ENCODE results near the gene TBC1D14. TPM values are rescaled to one million over a fixed set of nuclear protein-coding genes. Genes with fewer than 3 reads are reported as not detected.

Gene TBC1D14
- total RNA-seq, 1 experiment from 2014 or later, result 50.2 TPM

DNA sequence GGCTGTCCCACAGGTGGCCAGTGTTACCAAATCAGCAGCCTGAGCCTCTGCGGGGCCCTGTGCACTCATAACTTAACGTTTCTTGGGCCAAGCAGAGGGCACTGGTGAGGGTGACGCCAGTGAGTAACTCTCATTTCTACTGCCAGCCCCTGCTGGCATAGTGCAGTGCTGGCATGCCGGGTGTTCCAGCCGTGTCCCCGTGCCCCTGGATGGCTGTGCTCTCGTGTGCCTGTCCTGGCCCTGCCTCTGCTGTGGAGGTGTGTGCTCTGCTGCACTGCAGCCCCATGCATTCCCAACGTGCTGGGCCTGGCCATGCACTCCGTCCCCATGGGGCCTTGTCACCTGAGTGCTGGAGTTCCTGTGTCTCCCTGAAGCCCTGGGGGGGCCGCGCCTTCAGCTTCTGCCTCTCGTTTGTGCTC lies 14.7 kb downstream of the TBC1D14 start:
- Mint-ChIP-seq H3K27me3 (ENCODE audit: low read depth) (no peaks in the 10 kb centered on the region), H3K4me3 (no peak overlapping the region), H3K4me1 (peaks cover 16 to 29% of the 10 kb centered on the region in 2 experiments), H3K9me3 (no peaks in the 10 kb centered on the region), H3K36me3 (ENCODE audit: insufficient read depth in 1 of 3, low read depth in 3 of 3) (peaks cover 12 to 29% (median 26%) of the 10 kb centered on the region in 3 experiments; a peak in 5 of 7 replicates), H3K27ac (0 out of 7 replicates have a peak overlapping the region, but pooled peaks of 1 of the 3 experiments have one; percentile 44)
- DNase-seq, result no peak
- H3K79me2 ChIP-seq (ENCODE audit: insufficient read depth, low read length), result no peaks in the 10 kb centered on the region; the same call in 1 of the 2 replicates
- no peak overlapping the region for H3K27ac ChIP-seq (ENCODE audit: insufficient read length, low read depth, low read length)
- H3K4me2 ChIP-seq (ENCODE audit: insufficient read depth, insufficient read length, low read length), result no peak overlapping the region
- H2BK12ac ChIP-seq (ENCODE audit: insufficient read length, low read depth, low read length), result no peak overlapping the region
- H2BK20ac ChIP-seq (ENCODE audit: low read depth, low read length, poor library complexity, severe bottlenecking), result no peak overlapping the region
- no peak for TF ChIP-seq CTCF (conservative IDR thresholded peaks at IDR 0.05)
- H2BK120ac ChIP-seq (ENCODE audit: low read depth, low read length, poor library complexity, severe bottlenecking), result no peak overlapping the region
- no peak overlapping the region for H4K91ac ChIP-seq (ENCODE audit: insufficient read length, low read depth, low read length)
- no peak overlapping the region for H4K5ac ChIP-seq (ENCODE audit: insufficient read length, low read depth, low read length)
- no peak overlapping the region for H2BK5ac ChIP-seq (ENCODE audit: insufficient read length, low read length)
- no peaks in the 10 kb centered on the region for H3K79me1 ChIP-seq (ENCODE audit: insufficient read depth, low read depth, low read length, poor library complexity, severe bottlenecking)
- H3T11ph ChIP-seq (ENCODE audit: low read length), result no peak overlapping the region
- no peaks in the 10 kb centered on the region for H3K4me1 ChIP-seq (ENCODE audit: insufficient read depth, low read length)
- H3K18ac ChIP-seq (ENCODE audit: insufficient read length, low read depth, low read length), result no peak overlapping the region
- no peaks in the 10 kb centered on the region for H3K27me3 ChIP-seq (ENCODE audit: insufficient read depth, low read length)
- no peak overlapping the region for H3K14ac ChIP-seq (ENCODE audit: insufficient read depth, low read length)
- no peak overlapping the region for H3K56ac ChIP-seq (ENCODE audit: insufficient read length, low read depth, low read length)
- no peak overlapping the region for H2BK15ac ChIP-seq (ENCODE audit: low read depth, low read length)
- no peak overlapping the region for H4K8ac ChIP-seq (replicated peaks; ENCODE audit: insufficient read length, low read depth, low read length)
- H3K9me3 ChIP-seq (ENCODE audit: control insufficient read depth, low read depth, low read length), result no peaks in the 10 kb centered on the region
- WGBS (ENCODE audit: extremely low coverage, insufficient read length, low lambda C conversion rate), result no CpG with 5 or more reads among the region's 12 CpGs
- H3K9ac ChIP-seq (ENCODE audit: extremely low read depth, insufficient read length, low read length), result no peak overlapping the region
- H4K20me1 ChIP-seq (ENCODE audit: control insufficient read depth, insufficient read depth, insufficient read length), result peaks cover 1% of the 10 kb centered on the region
- no peak overlapping the region for H3K23ac ChIP-seq (ENCODE audit: insufficient read length, low read depth, low read length)
- H2AFZ ChIP-seq (ENCODE audit: low read length), result no peak overlapping the region
- H3K4ac ChIP-seq (ENCODE audit: low read depth, low read length), result no peak overlapping the region
- H2AK5ac ChIP-seq (ENCODE audit: insufficient read length, low read length), result no peak overlapping the region
- no peaks in the 10 kb centered on the region for H3K23me2 ChIP-seq (ENCODE audit: insufficient read length, low read depth, low read length, poor library complexity, severe bottlenecking)
